GM18907 (cell line): Measurements from ENCODE around the gene MEIKIN.

Source experiments
- ATAC-seq: cut with Tn5 transposase; IDR thresholded peaks from one replicate; pipeline ENCODE4 v1.9.1; 2021; ENCODE audit warnings: mild to moderate bottlenecking, moderate library complexity; ENCODE audit not compliant: unreplicated experiment

Gene MEIKIN

GRCh38 chr5:131974622-131974955 lies 29.1 kb upstream of the MEIKIN start:
- ATAC-seq = no peak

- no peak for ATAC-seq
Measured at GRCh38 chr5:131974016-131974415, 28.6 kb upstream of the MEIKIN start.

- ATAC-seq = no peak
Measured at GRCh38 chr5:131973089-131973712, 27.7 kb upstream of the MEIKIN start.

GRCh38 chr5:131968396-131968954 lies 23.0 kb upstream of the MEIKIN start:
- no peak for ATAC-seq

GRCh38 chr5:131966551-131966950 lies 21.1 kb upstream of the MEIKIN start:
- no peak for ATAC-seq

- ATAC-seq = no peak
Measured at GRCh38 chr5:131965826-131966415, 20.5 kb upstream of the MEIKIN start.

GRCh38 chr5:131959906-131960305 lies 14.4 kb upstream of the MEIKIN start:
- ATAC-seq = no peak

- no peak for ATAC-seq
Measured at GRCh38 chr5:131959136-131959535, 13.7 kb upstream of the MEIKIN start.

- ATAC-seq = no peak
Measured at GRCh38 chr5:131957721-131958441, 12.4 kb upstream of the MEIKIN start.

GRCh38 chr5:131953969-131954368 lies 8.5 kb upstream of the MEIKIN start:
- no peak for ATAC-seq

GRCh38 chr5:131952301-131952857 lies 6.9 kb upstream of the MEIKIN start:
- no peak for ATAC-seq

GRCh38 chr5:131950706-131951105 lies 5.2 kb upstream of the MEIKIN start:
- no peak for ATAC-seq

- no peak for ATAC-seq
Measured at GRCh38 chr5:131947445-131947844, 2.0 kb upstream of the MEIKIN start.

GRCh38 chr5:131944702-131945550 lies 537 bp downstream of the MEIKIN start:
- no peak for ATAC-seq

- ATAC-seq = no peak
Measured at GRCh38 chr5:131943916-131944315, 1.5 kb downstream of the MEIKIN start.

- ATAC-seq = no peak
Measured at GRCh38 chr5:131942016-131942415, 3.4 kb downstream of the MEIKIN start.

- ATAC-seq = no peak
Measured at GRCh38 chr5:131939690-131940345, 5.6 kb downstream of the MEIKIN start.

- ATAC-seq = no peak
Measured at GRCh38 chr5:131932235-131932634, 13.2 kb downstream of the MEIKIN start.

GRCh38 chr5:131928957-131929356 lies 16.5 kb downstream of the MEIKIN start:
- no peak for ATAC-seq

GRCh38 chr5:131926168-131926567 lies 19.3 kb downstream of the MEIKIN start:
- no peak for ATAC-seq
